ENCODE results near the gene SHISA9.

DNA sequence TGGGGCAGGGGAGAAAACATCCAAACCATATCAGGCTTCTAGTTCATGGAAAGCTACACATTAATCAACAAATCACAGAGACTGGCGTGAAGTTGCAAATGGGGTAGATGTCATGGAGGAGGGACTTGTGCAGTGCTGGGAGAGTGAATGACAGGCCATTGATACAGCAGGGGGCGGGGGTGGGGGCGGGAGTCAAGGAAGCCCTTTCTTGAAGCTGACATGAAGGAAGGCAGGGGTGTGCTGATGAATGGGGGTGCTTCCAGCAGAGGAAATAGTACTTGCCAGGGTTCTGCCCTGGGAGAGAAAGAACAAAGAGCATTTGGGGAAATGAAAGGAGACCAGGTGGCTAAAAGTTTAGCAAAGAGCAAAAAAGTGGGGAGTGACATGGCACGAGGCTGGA is 269.9 kb downstream of the SHISA9 start:
- TF ChIP-seq CTCF (IDR thresholded peaks at IDR 0.05) (no peak), JUN (IDR thresholded peaks at IDR 0.05) (no peak)

All from A549 (cell line).